Calu3 (cell line): ENCODE measurements around the gene FAM13B. TPM values are rescaled to one million over a fixed set of nuclear protein-coding genes. Genes with fewer than 3 reads are reported as not detected.

Experiments used
- BruUV-seq: library from RNA; stranded (reverse); fragments of 400-500 nt; replicated peaks from 2 replicates; lab custom pipeline; 2021; lab: Mats Ljungman, UMichigan
- CTCF ChIA-PET: fragments of 300-600 bp; sonication (Branson Sonifier 250); formaldehyde crosslinking; loops from one replicate; lab custom pipeline; 2022; ENCODE audit warnings: antibody characterized with exemption; lab: Charles Lee
- DNase-seq: peaks from one replicate; pipeline ENCODE4 v3.0.0; 2022
- H3K27ac Mint-ChIP-seq: one replicate; pipeline ENCODE4 v1.8.0; 2022; ENCODE audit warnings: mixed read lengths; ENCODE audit not compliant: unreplicated experiment
- H3K27me3 Mint-ChIP-seq: one replicate; pipeline ENCODE4 v1.8.0; 2022; ENCODE audit warnings: mixed read lengths; ENCODE audit not compliant: unreplicated experiment
- H3K36me3 Mint-ChIP-seq: one replicate; pipeline ENCODE4 v1.8.0; 2022; ENCODE audit warnings: mild to moderate bottlenecking, moderate library complexity, mixed read lengths; ENCODE audit not compliant: insufficient read depth, unreplicated experiment
- H3K4me1 Mint-ChIP-seq: one replicate; pipeline ENCODE4 v1.8.0; 2022; ENCODE audit warnings: mild to moderate bottlenecking, low read depth, mixed read lengths; ENCODE audit not compliant: unreplicated experiment
- H3K4me3 Mint-ChIP-seq: one replicate; pipeline ENCODE4 v1.8.0; 2022; ENCODE audit warnings: mild to moderate bottlenecking, low read depth, moderate library complexity, mixed read lengths; ENCODE audit not compliant: unreplicated experiment
- H3K9me3 Mint-ChIP-seq: one replicate; pipeline ENCODE4 v1.8.0; 2022; ENCODE audit warnings: low read depth, mixed read lengths; ENCODE audit not compliant: unreplicated experiment
- CTCF ChIP-seq: fragments of 200-600 bp; IDR thresholded peaks from one replicate; pipeline ENCODE4 v1.8.0; 2022; ENCODE audit warnings: antibody characterized with exemption; ENCODE audit not compliant: unreplicated experiment
- intact Hi-C: fragments of 100-400 bp; cut with micrococcal nuclease; formaldehyde crosslinking; loops from one replicate; pipeline ENCODE4 v1.10.0; 2022; ENCODE audit not compliant: unreplicated experiment
- total RNA-seq: library from RNA; stranded (reverse); gene quantifications from 2 replicates; pipeline ENCODE4 v1.2.3, GENCODE V29; 2022

Gene FAM13B
- total RNA-seq, 1 experiment from 2014 or later: 34.9 TPM

GRCh38 chr5:137935694-137936093 is 97.2 kb downstream of the FAM13B start:
- Mint-ChIP-seq H3K4me1 (no peaks in the 10 kb centered on the region), H3K27me3 (no peaks in the 10 kb centered on the region), H3K9me3 (no peaks in the 10 kb centered on the region), H3K27ac (no peak overlapping the region), H3K4me3 (no peak overlapping the region), H3K36me3 (peaks cover 15% of the 10 kb centered on the region)
- no peak for DNase-seq
- CTCF ChIA-PET: interaction anchor here (0.7 kb wide), 1 partner anchor 275 kb away, joined by 3 read pairs; no protein-coding TSS in a partner anchor
- TF ChIP-seq CTCF: no peak
- intact Hi-C loops: no loop called here
- no TSS peak for BruUV-seq

- no peak overlapping the region for H3K27ac Mint-ChIP-seq
- no TSS peak for BruUV-seq
- H3K4me1 Mint-ChIP-seq: no peaks in the 10 kb centered on the region
- no peaks in the 10 kb centered on the region for H3K27me3 Mint-ChIP-seq
- DNase-seq: no peak
- peaks cover 15% of the 10 kb centered on the region for H3K36me3 Mint-ChIP-seq
- TF ChIP-seq CTCF: no peak
- intact Hi-C loops: no loop called here
- no peaks in the 10 kb centered on the region for H3K9me3 Mint-ChIP-seq
- no peak overlapping the region for H3K4me3 Mint-ChIP-seq
- CTCF ChIA-PET: no interaction called here
These were observed 97.7 kb downstream of the FAM13B start for GRCh38 chr5:137935190-137935589.

- BruUV-seq: no TSS peak
- Mint-ChIP-seq H3K4me1 (no peaks in the 10 kb centered on the region), H3K4me3 (no peak overlapping the region)
These were observed 99.4 kb downstream of the FAM13B start for GRCh38 chr5:137933491-137933911.

GRCh38 chr5:137932800-137933199 is 100.1 kb downstream of the FAM13B start:
- Mint-ChIP-seq H3K27me3 (no peaks in the 10 kb centered on the region), H3K27ac (no peak overlapping the region), H3K4me3 (no peak overlapping the region), H3K9me3 (no peaks in the 10 kb centered on the region), H3K36me3 (peaks cover 16% of the 10 kb centered on the region), H3K4me1 (no peaks in the 10 kb centered on the region)
- TF ChIP-seq CTCF: no peak
- CTCF ChIA-PET: interaction anchor here (0.6 kb wide), 2 partner anchors 43 to 361 kb away, joined by 3 to 5 read pairs; no protein-coding TSS in a partner anchor
- intact Hi-C loops: no loop called here
- BruUV-seq: no TSS peak
- DNase-seq: no peak

More at GRCh38 chr5:137933491-137933911, 99.4 kb downstream of the FAM13B start:
- TF ChIP-seq CTCF: no peak
- Mint-ChIP-seq H3K36me3 (peaks cover 17% of the 10 kb centered on the region), H3K27me3 (no peaks in the 10 kb centered on the region), H3K9me3 (no peaks in the 10 kb centered on the region), H3K27ac (no peak overlapping the region)
- no peak for DNase-seq
- intact Hi-C loops: no loop called here
- CTCF ChIA-PET: interaction anchor here (0.6 kb wide), 1 partner anchor 361 kb away, joined by 5 read pairs; no protein-coding TSS in a partner anchor
